ENCODE measurements around the gene ATXN1. TPM values are rescaled to one million over a fixed set of nuclear protein-coding genes. Genes with fewer than 3 reads are reported as not detected.

The ATXN1 gene
- total RNA-seq, 1 experiment from 2014 or later, result 27.0 TPM

DNA sequence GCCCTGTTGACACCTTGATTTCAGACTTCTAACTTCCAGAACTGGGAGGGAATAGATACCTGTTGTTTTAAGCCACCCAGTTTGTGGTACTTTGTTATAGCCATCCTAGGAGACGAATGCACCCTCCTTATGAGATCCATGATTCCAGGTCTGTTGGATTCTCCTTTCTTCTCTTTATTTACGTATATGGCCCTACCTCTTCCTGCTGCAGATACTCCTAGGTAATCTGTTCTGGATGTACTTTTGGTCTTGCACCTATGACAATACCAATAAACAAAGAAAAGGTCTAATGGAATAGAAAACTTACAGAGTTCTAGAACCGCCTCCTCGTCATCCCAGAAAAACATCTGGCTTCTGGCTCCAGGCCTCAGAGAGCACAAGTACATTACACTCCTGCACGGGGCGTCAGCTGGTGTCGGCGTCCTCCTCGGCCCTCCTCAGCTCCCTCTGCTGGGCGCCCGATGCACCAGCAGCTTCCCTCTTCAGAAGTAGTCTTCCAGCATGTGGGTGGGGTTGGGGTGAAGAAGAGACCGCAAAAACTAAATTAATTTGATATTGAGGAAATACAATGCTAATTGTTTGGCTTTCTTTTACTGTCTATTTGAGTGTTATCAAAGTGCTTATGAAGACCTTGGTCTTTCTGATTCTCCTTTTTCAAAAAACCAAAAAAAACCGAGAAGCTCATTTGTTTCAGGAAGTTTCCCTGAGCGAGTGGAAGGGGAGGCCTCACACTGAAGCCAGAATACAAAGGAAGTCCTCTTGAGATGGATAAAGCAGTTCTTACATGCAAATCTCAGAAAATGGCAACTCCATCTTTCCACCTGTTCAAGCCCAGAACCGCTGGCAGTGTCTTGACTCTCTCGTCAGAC is 9.7 kb upstream of the ATXN1 start:
- Histone ChIP-seq H3K4me2 (ENCODE audit: low read length) (peak overlapping the region; percentile 78), H3F3A (ENCODE audit: low read length, unreplicated experiment) (peaks cover 5% of the 10 kb centered on the region), H3K4me1 (ENCODE audit: insufficient read depth, low read length) (peaks cover 47% of the 10 kb centered on the region), H3K9ac (ENCODE audit: low read length) (no peak overlapping the region; the same call in 1 of the 2 replicates), H3K9me2 (replicated peaks; ENCODE audit: low read length) (no peaks in the 10 kb centered on the region), H3K27ac (ENCODE audit: low read length) (peak overlapping the region; percentile 86), H3K9me3 (ENCODE audit: low read length) (no peaks in the 10 kb centered on the region), H3K36me3 (ENCODE audit: low read depth, low read length) (no peaks in the 10 kb centered on the region), H4K20me1 (ENCODE audit: low read length) (no peaks in the 10 kb centered on the region), H2AFZ (ENCODE audit: low read length) (peak overlapping the region; percentile 21; the same call in 1 of the 2 replicates), H3K79me2 (ENCODE audit: low read length) (peaks cover 13% of the 10 kb centered on the region), H3K27me3 (ENCODE audit: low read length) (no peaks in the 10 kb centered on the region), H3K4me3 (ENCODE audit: low read length) (no peak overlapping the region)
- peak; percentile 76 for DNase-seq
- no peak for ATAC-seq
- CTCF ChIA-PET, result interaction anchor here (0.6 to 1.7 kb wide), 4 partner anchors 23 to 315 kb away, joined by 3 to 7 read pairs (median 3); no protein-coding TSS in a partner anchor
- intact Hi-C loops (cut with micrococcal nuclease), result no loop called here
- BruUV-seq (replicated peaks), result no TSS peak
- POLR2A ChIA-PET (ENCODE audit: unreplicated experiment), result no interaction called here
- TF ChIP-seq, protein P1, sequence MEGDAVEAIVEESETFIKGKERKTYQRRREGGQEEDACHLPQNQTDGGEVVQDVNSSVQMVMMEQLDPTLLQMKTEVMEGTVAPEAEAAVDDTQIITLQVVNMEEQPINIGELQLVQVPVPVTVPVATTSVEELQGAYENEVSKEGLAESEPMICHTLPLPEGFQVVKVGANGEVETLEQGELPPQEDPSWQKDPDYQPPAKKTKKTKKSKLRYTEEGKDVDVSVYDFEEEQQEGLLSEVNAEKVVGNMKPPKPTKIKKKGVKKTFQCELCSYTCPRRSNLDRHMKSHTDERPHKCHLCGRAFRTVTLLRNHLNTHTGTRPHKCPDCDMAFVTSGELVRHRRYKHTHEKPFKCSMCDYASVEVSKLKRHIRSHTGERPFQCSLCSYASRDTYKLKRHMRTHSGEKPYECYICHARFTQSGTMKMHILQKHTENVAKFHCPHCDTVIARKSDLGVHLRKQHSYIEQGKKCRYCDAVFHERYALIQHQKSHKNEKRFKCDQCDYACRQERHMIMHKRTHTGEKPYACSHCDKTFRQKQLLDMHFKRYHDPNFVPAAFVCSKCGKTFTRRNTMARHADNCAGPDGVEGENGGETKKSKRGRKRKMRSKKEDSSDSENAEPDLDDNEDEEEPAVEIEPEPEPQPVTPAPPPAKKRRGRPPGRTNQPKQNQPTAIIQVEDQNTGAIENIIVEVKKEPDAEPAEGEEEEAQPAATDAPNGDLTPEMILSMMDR (conservative IDR thresholded peaks at IDR 0.05; ENCODE audit: low read depth, low read length), result peak; percentile 96
- TF ChIP-seq EZH2 (IDR thresholded peaks at IDR 0.05; ENCODE audit: low read length, unreplicated experiment), result no peak

DNA sequence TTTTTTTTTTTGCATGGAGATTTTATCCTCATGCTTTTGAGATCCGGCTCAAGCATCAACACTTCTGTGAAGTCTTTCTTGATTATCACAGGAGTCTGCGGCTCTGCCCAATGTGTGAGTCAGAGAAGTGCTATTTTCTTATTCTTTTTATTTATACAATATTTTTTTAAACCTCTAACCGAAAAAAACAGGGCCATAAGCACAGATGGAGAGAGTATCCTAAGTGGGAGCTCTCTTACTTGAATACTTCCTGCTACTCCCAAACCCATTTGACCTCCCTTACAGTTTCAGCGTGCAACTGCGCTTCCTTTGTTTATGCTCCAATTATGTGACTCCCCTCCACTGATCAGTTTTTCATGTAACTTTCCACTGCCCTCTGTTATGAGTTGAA is 8.7 kb upstream of the ATXN1 start:
- no TSS peak for BruUV-seq (replicated peaks)
- no peaks in the 10 kb centered on the region for H3K27me3 ChIP-seq (ENCODE audit: low read length)
- POLR2A ChIA-PET (ENCODE audit: unreplicated experiment), result no interaction called here
- peak overlapping the region; percentile 38; the same call in 1 of the 2 replicates for H3K4me3 ChIP-seq (ENCODE audit: low read length)
- H3K4me1 ChIP-seq (ENCODE audit: insufficient read depth, low read length), result peaks cover 57% of the 10 kb centered on the region
- ATAC-seq (peak; percentile 7), DNase-seq (peak; percentile 63)
- H3K9me2 ChIP-seq (replicated peaks; ENCODE audit: low read length), result no peaks in the 10 kb centered on the region
- CTCF ChIA-PET, result interaction anchor here (0.5 to 1.7 kb wide), 4 partner anchors 24 to 334 kb away, joined by 3 to 15 read pairs (median 5); no protein-coding TSS in a partner anchor
- 0 out of 2 replicates have a peak overlapping the region, but pooled peaks have one; percentile 21 for H2AFZ ChIP-seq (ENCODE audit: low read length)
- TF ChIP-seq EZH2phosphoT487 (IDR thresholded peaks at IDR 0.05; ENCODE audit: borderline replicate concordance, low read length) (no peak), EZH2 (IDR thresholded peaks at IDR 0.05; ENCODE audit: low read length, unreplicated experiment) (no peak)
- TF ChIP-seq, protein P1 (conservative IDR thresholded peaks at IDR 0.05; ENCODE audit: low read depth, low read length), result no peak
- peak overlapping the region; percentile 86 for H3K27ac ChIP-seq (ENCODE audit: low read length)
- H3K36me3 ChIP-seq (ENCODE audit: low read depth, low read length), result no peaks in the 10 kb centered on the region
- peak overlapping the region; percentile 78 for H3K4me2 ChIP-seq (ENCODE audit: low read length)
- peaks cover 17% of the 10 kb centered on the region for H3K79me2 ChIP-seq (ENCODE audit: low read length)
- H3K9ac ChIP-seq (ENCODE audit: low read length), result peak overlapping the region; percentile 42
- peaks cover 5% of the 10 kb centered on the region for H3F3A ChIP-seq (ENCODE audit: low read length, unreplicated experiment)
- no peaks in the 10 kb centered on the region for H3K9me3 ChIP-seq (ENCODE audit: low read length)
- intact Hi-C loops (cut with micrococcal nuclease), result no loop called here
- H4K20me1 ChIP-seq (ENCODE audit: low read length), result no peaks in the 10 kb centered on the region

All from PC-3 (cell line).